ENCODE data around the gene KDM5B. TPM values are rescaled to one million over a fixed set of nuclear protein-coding genes. Genes with fewer than 3 reads are reported as not detected.

KDM5B gene
- total RNA-seq, 1 experiment from 2014 or later = 44.6 TPM

GRCh38 chr1:202687798-202688197 lies 120.4 kb downstream of the KDM5B start:
- TF ChIP-seq ZNF274 (IDR thresholded peaks at IDR 0.05; ENCODE audit: low read depth, low read length) (no peak), CEBPB (IDR thresholded peaks at IDR 0.05; ENCODE audit: low read depth) (no peak), SRF (IDR thresholded peaks at IDR 0.05; ENCODE audit: low read depth) (no peak), ELF1 (IDR thresholded peaks at IDR 0.05; ENCODE audit: borderline replicate concordance, low read depth) (no peak), EZH2 (IDR thresholded peaks at IDR 0.05) (no peak), ZFX (IDR thresholded peaks at IDR 0.05) (no peak), EZH2phosphoT487 (IDR thresholded peaks at IDR 0.05; ENCODE audit: borderline replicate concordance) (no peak)
- TF ChIP-seq, protein P1, sequence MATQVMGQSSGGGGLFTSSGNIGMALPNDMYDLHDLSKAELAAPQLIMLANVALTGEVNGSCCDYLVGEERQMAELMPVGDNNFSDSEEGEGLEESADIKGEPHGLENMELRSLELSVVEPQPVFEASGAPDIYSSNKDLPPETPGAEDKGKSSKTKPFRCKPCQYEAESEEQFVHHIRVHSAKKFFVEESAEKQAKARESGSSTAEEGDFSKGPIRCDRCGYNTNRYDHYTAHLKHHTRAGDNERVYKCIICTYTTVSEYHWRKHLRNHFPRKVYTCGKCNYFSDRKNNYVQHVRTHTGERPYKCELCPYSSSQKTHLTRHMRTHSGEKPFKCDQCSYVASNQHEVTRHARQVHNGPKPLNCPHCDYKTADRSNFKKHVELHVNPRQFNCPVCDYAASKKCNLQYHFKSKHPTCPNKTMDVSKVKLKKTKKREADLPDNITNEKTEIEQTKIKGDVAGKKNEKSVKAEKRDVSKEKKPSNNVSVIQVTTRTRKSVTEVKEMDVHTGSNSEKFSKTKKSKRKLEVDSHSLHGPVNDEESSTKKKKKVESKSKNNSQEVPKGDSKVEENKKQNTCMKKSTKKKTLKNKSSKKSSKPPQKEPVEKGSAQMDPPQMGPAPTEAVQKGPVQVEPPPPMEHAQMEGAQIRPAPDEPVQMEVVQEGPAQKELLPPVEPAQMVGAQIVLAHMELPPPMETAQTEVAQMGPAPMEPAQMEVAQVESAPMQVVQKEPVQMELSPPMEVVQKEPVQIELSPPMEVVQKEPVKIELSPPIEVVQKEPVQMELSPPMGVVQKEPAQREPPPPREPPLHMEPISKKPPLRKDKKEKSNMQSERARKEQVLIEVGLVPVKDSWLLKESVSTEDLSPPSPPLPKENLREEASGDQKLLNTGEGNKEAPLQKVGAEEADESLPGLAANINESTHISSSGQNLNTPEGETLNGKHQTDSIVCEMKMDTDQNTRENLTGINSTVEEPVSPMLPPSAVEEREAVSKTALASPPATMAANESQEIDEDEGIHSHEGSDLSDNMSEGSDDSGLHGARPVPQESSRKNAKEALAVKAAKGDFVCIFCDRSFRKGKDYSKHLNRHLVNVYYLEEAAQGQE (IDR thresholded peaks at IDR 0.05; ENCODE audit: low read depth) = no peak
- Histone ChIP-seq H3K9ac (ENCODE audit: low read length) (no peak overlapping the region), H3K4me1 (ENCODE audit: control insufficient read depth in 1 of 2, insufficient read depth in 2 of 2, low read length in 2 of 2) (peaks cover 5 to 8% of the 10 kb centered on the region in 2 experiments; a peak in 3 of 4 replicates), H3K36me3 (ENCODE audit: control insufficient read depth in 1 of 2, insufficient read depth in 2 of 2, low read length in 2 of 2) (no peaks in the 10 kb centered on the region), H3K9me3 (ENCODE audit: control insufficient read depth in 1 of 2, insufficient read depth in 1 of 2, low read depth in 1 of 2, low read length in 2 of 2) (no peaks in the 10 kb centered on the region), H3K9me2 (ENCODE audit: insufficient read depth) (no peaks in the 10 kb centered on the region), H3K79me2 (ENCODE audit: insufficient read depth, low read length) (no peaks in the 10 kb centered on the region), H3K4me3 (replicated peaks in 1 of 2; ENCODE audit: low read depth in 1 of 2, low read length in 2 of 2) (no peak overlapping the region), H3K27me3 (ENCODE audit: insufficient read depth, low read length) (peaks cover 81% of the 10 kb centered on the region), H4K20me1 (ENCODE audit: insufficient read depth) (no peaks in the 10 kb centered on the region), H2AFZ (ENCODE audit: low read depth, low read length, poor library complexity, severe bottlenecking) (no peak overlapping the region), H3K4me2 (ENCODE audit: low read length) (no peak overlapping the region), H3K27ac (ENCODE audit: low read depth, low read length) (no peak overlapping the region)
- intact Hi-C loops (cut with micrococcal nuclease) = no loop called here
- ChIA-PET POLR2A (no interaction called here), CTCF (interaction anchor here (1.0 kb wide), 1 partner anchor 32 kb away, joined by 4 read pairs; no protein-coding TSS in a partner anchor), RAD21 (ENCODE audit: low non-redundant PET in 1 of 2, low total read pairs in 2 of 2, uncharacterized antibody in 2 of 2, unreplicated experiment in 2 of 2) (no interaction called here)
- DNase-seq (ENCODE audit: low read depth, low spot score) (no peak), ATAC-seq (no peak)
- BruUV-seq (replicated peaks) = no TSS peak

Measured in HCT116 (cell line).